Stomach (tissue), 4 donors: Measurements from ENCODE around the gene TMEM8B.
"Not testable (repeated sequence)": the region's sequence is repeated elsewhere in the genome, so short reads cannot be mapped to it uniquely, and the experiment has no call there.

Experiments used
- CTCF ChIP-seq, 7 experiments: fragments of 450-650 bp in 4 of 7; fragments of 200-600 bp in 3 of 7; sonication (generic) in 3 of 7; IDR thresholded peaks; one replicate each; pipeline ENCODE4 v1.5.1; 2016 to 2019; ENCODE audit warnings: antibody characterized with exemption in 7 of 7, control low read depth in 2 of 7, mild to moderate bottlenecking in 1 of 7
- EP300 ChIP-seq: sonication (generic); formaldehyde crosslinking; IDR thresholded peaks from one replicate; pipeline ENCODE4 v1.6.1; 2017; ENCODE audit warnings: antibody characterized with exemption
- POLR2A ChIP-seq, 4 donors: fragments of 450-650 bp; IDR thresholded peaks; one replicate each; pipeline ENCODE4 v1.6.1; 2016; ENCODE audit warnings: antibody characterized with exemption in 4 of 4, control low read depth in 2 of 4, mild to moderate bottlenecking in 1 of 4, moderate library complexity in 1 of 4
- POLR2AphosphoS5 ChIP-seq, 3 donors: sonication (generic); formaldehyde crosslinking; IDR thresholded peaks; one replicate each; pipeline ENCODE4 v1.6.1; 2016; ENCODE audit warnings: antibody characterized with exemption in 3 of 3

GRCh38 chr9:35897376-35898099, 68.5 kb downstream of the TMEM8B start:
- not testable (repeated sequence) for TF ChIP-seq CTCF (IDR thresholded peaks at IDR 0.05); EP300; POLR2A (IDR thresholded peaks at IDR 0.05); POLR2AphosphoS5 (IDR thresholded peaks at IDR 0.05)
